HepG2 (cell line): ENCODE results near the gene USP10. TPM values are rescaled to one million over a fixed set of nuclear protein-coding genes. Genes with fewer than 3 reads are reported as not detected.
A peak's percentile ranks its signal among the peaks of the same experiment; 100 is the strongest.

Experiments used
- ATAC-seq: fragments of 200-7000 bp; cut with Tn5 transposase; 3 replicates; pipeline ENCODE4 v1.9.1; 2020; ENCODE audit warnings: mild to moderate bottlenecking, moderate library complexity
- BruUV-seq: library from RNA; stranded (reverse); fragments of 400-500 nt; replicated peaks from 2 replicates; lab custom pipeline; 2021; lab: Mats Ljungman, UMichigan
- CTCF ChIA-PET: fragments of 300-600 bp; formaldehyde crosslinking; extraction: SDS; loops from one replicate; lab custom pipeline; 2021; ENCODE audit warnings: low total read pairs, inconsistent platforms, low intra/inter-chr PET ratio; lab: Yijun Ruan, JAX
- POLR2A ChIA-PET: fragments of 350-600 bp; sonication (Branson Sonifier 250); formaldehyde crosslinking; loops from one replicate; lab custom pipeline; 2020; ENCODE audit warnings: antibody characterized with exemption, inconsistent platforms; lab: Yijun Ruan, JAX
- DNase-seq: peaks from one replicate; pipeline ENCODE4 v3.0.0-alpha.2; 2015; ENCODE audit warnings: low spot score
- FAIRE-seq: peaks from 3 replicates; lab custom pipeline; 2011; peaks lifted over from hg19 to GRCh38; lab: Jason Lieb, UNC
- H2AFZ ChIP-seq: one replicate; pipeline ENCODE4 v1.6.1; 2011; ENCODE audit warnings: low read length, inconsistent platforms
- H3K27ac ChIP-seq: fragments of 300-600 bp; 3 replicates; pipeline ENCODE4 v1.8.0; 2011; ENCODE audit warnings: mixed run types, mild to moderate bottlenecking, mixed read lengths, low read length, inconsistent platforms; ENCODE audit not compliant: insufficient read depth; ENCODE audit errors: extremely low read length
- H3K27me3 ChIP-seq, 2 experiments: fragments of 200-600 bp in 1 of 2; 2 replicates in 1 of 2; 3 replicates in 1 of 2; pipeline versions ENCODE4 v1.6.0 to v1.8.0; 2011; ENCODE audit warnings: low read length in 2 of 2, mild to moderate bottlenecking in 2 of 2, moderate library complexity in 2 of 2, inconsistent platforms in 1 of 2; ENCODE audit not compliant: insufficient read depth in 2 of 2, control insufficient read depth in 1 of 2
- H3K36me3 ChIP-seq, 2 experiments: fragments of 200-600 bp in 1 of 2; replicated peaks in 1 of 2; 2 replicates in 1 of 2; 3 replicates in 1 of 2; pipeline versions ENCODE4 v1.5.1 to v1.8.0; 2011; ENCODE audit warnings: low read length in 2 of 2, inconsistent platforms in 1 of 2; ENCODE audit not compliant: insufficient read depth in 2 of 2, control insufficient read depth in 1 of 2
- H3K4me1 ChIP-seq: 2 replicates; pipeline ENCODE4 v1.5.1; 2012; ENCODE audit warnings: low read length, inconsistent platforms; ENCODE audit not compliant: insufficient read depth
- H3K4me2 ChIP-seq: 2 replicates; pipeline ENCODE4 v1.6.0; 2011; ENCODE audit warnings: low read depth, low read length, inconsistent platforms
- H3K4me3 ChIP-seq, 3 experiments: fragments of 200-600 bp in 1 of 3; sonication (generic), shearing (Covaris generic) in 1 of 3; replicated peaks in 1 of 3; 2 replicates each; pipeline ENCODE4 v1.5.1; 2011 to 2016; ENCODE audit warnings: low read length in 3 of 3, inconsistent platforms in 2 of 3, low read depth in 2 of 3, mild to moderate bottlenecking in 2 of 3, control low read depth in 1 of 3, mixed read lengths in 1 of 3; ENCODE audit not compliant: insufficient read depth in 1 of 3
- H3K79me2 ChIP-seq: one replicate; pipeline ENCODE4 v1.6.1; 2011; ENCODE audit warnings: low read length, inconsistent platforms; ENCODE audit not compliant: insufficient read depth
- H3K9ac ChIP-seq: 2 replicates; pipeline ENCODE4 v1.6.0; 2011; ENCODE audit warnings: mild to moderate bottlenecking, low read depth, low read length, inconsistent platforms; ENCODE audit not compliant: insufficient read depth
- H3K9me3 ChIP-seq: 2 replicates; pipeline ENCODE4 v1.5.1; 2012; ENCODE audit warnings: mild to moderate bottlenecking, low read length
- H4K20me1 ChIP-seq: 2 replicates; pipeline ENCODE4 v1.6.0; 2011; ENCODE audit warnings: inconsistent platforms, mild to moderate bottlenecking, low read length, moderate library complexity; ENCODE audit not compliant: insufficient read depth
- DRAP1 ChIP-seq: IDR thresholded peaks from 2 replicates; pipeline ENCODE4 v1.6.1; 2016; ENCODE audit warnings: missing genetic modification reagents, missing compliant biosample characterization
- MXD1 ChIP-seq: sonication (generic); formaldehyde crosslinking; IDR thresholded peaks from 2 replicates; pipeline ENCODE4 v1.4.0; 2020; ENCODE audit warnings: mild to moderate bottlenecking, missing genetic modification reagents
- POLR2A ChIP-seq, 2 experiments: IDR thresholded peaks; 2 replicates each; pipeline ENCODE4 v1.6.1; 2011; ENCODE audit warnings: low read depth in 2 of 2, low read length in 2 of 2, mild to moderate bottlenecking in 1 of 2, moderate library complexity in 1 of 2; ENCODE audit not compliant: insufficient read depth in 1 of 2
- RAD21 ChIP-seq: fragments of 450-650 bp; formaldehyde crosslinking; IDR thresholded peaks from 2 replicates; pipeline ENCODE4 v1.5.0; 2020; ENCODE audit warnings: mild to moderate bottlenecking
- RBM22 ChIP-seq: fragments of 200-400 bp; formaldehyde crosslinking; optimal IDR thresholded peaks from 2 replicates; pipeline ENCODE3; 2017; ENCODE audit warnings: mild to moderate bottlenecking, low read length, moderate library complexity
- SATB2 ChIP-seq: sonication (generic); formaldehyde crosslinking; IDR thresholded peaks from 2 replicates; pipeline ENCODE4 v1.5.0; 2020; ENCODE audit warnings: missing genetic modification reagents
- SIN3B ChIP-seq: fragments of 150-350 bp; IDR thresholded peaks from 2 replicates; pipeline ENCODE4 v1.6.1; 2014; ENCODE audit warnings: low read length
- SSRP1 ChIP-seq: IDR thresholded peaks from 2 replicates; pipeline ENCODE4 v1.6.1; 2016; ENCODE audit warnings: control low read depth
- XRCC5 ChIP-seq: fragments of 200-400 bp; formaldehyde crosslinking; optimal IDR thresholded peaks from 2 replicates; pipeline ENCODE3; 2017; ENCODE audit warnings: mild to moderate bottlenecking, low read length
- ZNF12 ChIP-seq: sonication (generic); formaldehyde crosslinking; IDR thresholded peaks from 2 replicates; pipeline ENCODE4 v1.5.0; 2020; ENCODE audit warnings: missing genetic modification reagents
- ZNF549 ChIP-seq: sonication (generic); formaldehyde crosslinking; IDR thresholded peaks from 2 replicates; pipeline ENCODE4 v1.5.0; 2020; ENCODE audit warnings: missing genetic modification reagents
- ZNF605 ChIP-seq: sonication (generic); formaldehyde crosslinking; IDR thresholded peaks from 2 replicates; pipeline ENCODE4 v1.8.0; 2022; ENCODE audit warnings: mild to moderate bottlenecking, missing genetic modification reagents
- WGBS: methylation state at CpG from one replicate; pipeline ENCODE4 v1.1.6; 2017; ENCODE audit warnings: low lambda C conversion rate; 5-methylcytosine and 5-hydroxymethylcytosine counted together
- in situ Hi-C: cut with HindIII; loops from 2 replicates; pipeline ENCODE4 v1.10.0; 2017; ENCODE audit warnings: low pct_unique_long_range_greater_than_20kb; ENCODE audit not compliant: extremely low pct_ligation_motif_present
- intact Hi-C: fragments of 100-400 bp; cut with micrococcal nuclease; formaldehyde crosslinking; loops from one replicate; pipeline ENCODE4 v1.10.0; 2022; ENCODE audit not compliant: unreplicated experiment
- polyA plus RNA-seq, 8 experiments: library from polyadenylated mRNA; depleted of rRNA in 3 of 8; stranded (reverse) in 7 of 8; unstranded in 1 of 8; fragments of >200 nt; fragmentation: Illumina TruSeq in 4 of 8; extraction: Trizol in 4 of 8; gene quantifications; 2 replicates each; pipeline versions ENCODE4 v1.2.1 to v1.2.3, GENCODE V29; 2011 to 2016; ENCODE audit warnings: low read depth in 4 of 8, missing spikeins in 1 of 8, mixed read lengths in 1 of 8; ENCODE audit not compliant: insufficient read depth in 1 of 8
- total RNA-seq, 5 experiments: library from RNA; depleted of rRNA; stranded (reverse); fragments of >200 nt; fragmentation: Illumina TruSeq; extraction: Trizol; gene quantifications; 2 replicates each; pipeline ENCODE4 v1.2.3, GENCODE V29; 2016; ENCODE audit warnings: low read depth in 1 of 5
- TF ChIP-seq, protein P1 (sequence below): sonication (generic); formaldehyde crosslinking; IDR thresholded peaks from 2 replicates; pipeline ENCODE4 v1.4.0; 2020; ENCODE audit warnings: missing genetic modification reagents

The USP10 gene
- total and polyA plus RNA-seq, 2 of the 13 experiments (the other 11 are each of a cell fraction or from before 2014, with no cell fraction given), result 79.1 to 122 TPM

- no TSS peak for BruUV-seq
- ChIA-PET POLR2A (interaction anchor here (0.8 to 1.6 kb wide), 2 partner anchors 217 to 223 kb away, joined by 3 read pairs; no protein-coding TSS in a partner anchor), CTCF (interaction anchor here (1.1 to 3.5 kb wide), 5 partner anchors 16 to 216 kb away, joined by 4 to 28 read pairs (median 7); no protein-coding TSS in a partner anchor)
- H3K4me2 ChIP-seq, result no peak overlapping the region
- no peak overlapping the region for H3K9ac ChIP-seq
- H3K27me3 ChIP-seq, result no peaks in the 10 kb centered on the region
- H3K9me3 ChIP-seq, result no peaks in the 10 kb centered on the region
- in situ Hi-C loops, result no loop called here
- ATAC-seq (peak; percentile 49), FAIRE-seq (no peak), DNase-seq (no peak)
- TF ChIP-seq RBM22 (peak; percentile 80), POLR2A (IDR thresholded peaks at IDR 0.05; ENCODE audit: insufficient read depth in 1 of 2, low read depth in 2 of 2, low read length in 2 of 2) (no peak), SSRP1 (CRISPR knock-in tag) (0 out of 2 replicates have a peak, but pooled peaks have one; percentile 59)
- H3K27ac ChIP-seq, result no peak overlapping the region
- peaks cover 16% of the 10 kb centered on the region for H3K4me1 ChIP-seq
- H3K36me3 ChIP-seq, result peaks cover 16 to 42% of the 10 kb centered on the region in 2 experiments
- peaks cover 74% of the 10 kb centered on the region for H3K79me2 ChIP-seq
- H4K20me1 ChIP-seq, result peaks cover 65% of the 10 kb centered on the region
- 97% methylated on average over 14 of the region's 14 CpGs for WGBS
- no peak overlapping the region for H3K4me3 ChIP-seq
- no peak overlapping the region for H2AFZ ChIP-seq
- intact Hi-C loops, result loop anchor here (1.0 to 2.0 kb wide), 3 partner anchors 171 to 217 kb away; no protein-coding TSS in a partner anchor
Measured at GRCh38 chr16:84753412-84754326, 53.9 kb downstream of the USP10 start.

DNA sequence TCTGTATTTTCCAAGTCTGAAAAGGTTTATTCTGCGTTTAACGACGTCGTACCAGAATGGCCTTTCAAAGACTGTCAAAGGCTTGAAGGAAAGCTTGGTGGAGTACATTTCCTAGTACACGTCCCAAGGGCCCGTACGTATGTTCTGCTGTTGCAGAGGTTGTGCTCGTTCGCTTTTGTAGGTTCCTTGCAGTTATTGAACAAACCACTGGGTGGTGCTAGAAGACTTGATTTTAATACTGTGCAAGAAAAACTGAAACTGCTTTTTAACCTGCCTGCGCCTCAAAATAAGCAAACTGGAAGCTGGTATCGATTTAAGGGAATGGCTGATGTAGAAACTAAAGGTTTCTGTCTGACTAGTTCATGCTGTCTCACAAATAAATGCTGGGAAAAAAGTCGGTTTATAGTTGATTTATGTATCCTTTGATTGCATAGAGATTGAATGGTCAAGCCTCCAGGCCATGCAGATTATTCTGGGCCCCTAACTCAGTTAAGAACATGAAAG, 54.6 kb downstream of the USP10 start:
- DNase-seq (peak; percentile 83), ATAC-seq (peak; percentile 89), FAIRE-seq (peak; percentile 97)
- peaks cover 18 to 45% of the 10 kb centered on the region in 2 experiments for H3K36me3 ChIP-seq
- H3K27me3 ChIP-seq, result no peaks in the 10 kb centered on the region
- no peak overlapping the region for H3K4me3 ChIP-seq
- H3K4me1 ChIP-seq, result peaks cover 24% of the 10 kb centered on the region
- BruUV-seq, result no TSS peak
- in situ Hi-C loops, result no loop called here
- H2AFZ ChIP-seq, result no peak overlapping the region
- H3K4me2 ChIP-seq, result no peak overlapping the region
- no peak overlapping the region for H3K9ac ChIP-seq
- peaks cover 62% of the 10 kb centered on the region for H4K20me1 ChIP-seq
- H3K79me2 ChIP-seq, result peaks cover 74% of the 10 kb centered on the region
- 35% methylated on average over 12 of the region's 12 CpGs for WGBS
- no peaks in the 10 kb centered on the region for H3K9me3 ChIP-seq
- ChIA-PET POLR2A (interaction anchor here (1.6 kb wide), 1 partner anchor 216 kb away, joined by 3 read pairs; no protein-coding TSS in a partner anchor), CTCF (interaction anchor here (1.1 to 3.5 kb wide), 5 partner anchors 16 to 216 kb away, joined by 4 to 28 read pairs (median 7); no protein-coding TSS in a partner anchor)
- H3K27ac ChIP-seq, result no peak overlapping the region
- intact Hi-C loops, result loop anchor here (1.0 to 2.0 kb wide), 3 partner anchors 170 to 216 kb away; no protein-coding TSS in a partner anchor
- TF ChIP-seq XRCC5 (peak; percentile 17), MXD1 (CRISPR knock-in tag) (no peak), ZNF605 (CRISPR knock-in tag) (0 out of 2 replicates have a peak, but pooled peaks have one; percentile 7), RAD21 (CRISPR knock-in tag) (peak; percentile 79), SIN3B (0 out of 2 replicates have a peak, but pooled peaks have one; percentile 55), SATB2 (CRISPR knock-in tag) (no peak), ZNF549 (no peak), ZNF12 (CRISPR knock-in tag) (no peak), DRAP1 (CRISPR knock-in tag) (0 out of 2 replicates have a peak, but pooled peaks have one; percentile 20)
- TF ChIP-seq, protein P1, sequence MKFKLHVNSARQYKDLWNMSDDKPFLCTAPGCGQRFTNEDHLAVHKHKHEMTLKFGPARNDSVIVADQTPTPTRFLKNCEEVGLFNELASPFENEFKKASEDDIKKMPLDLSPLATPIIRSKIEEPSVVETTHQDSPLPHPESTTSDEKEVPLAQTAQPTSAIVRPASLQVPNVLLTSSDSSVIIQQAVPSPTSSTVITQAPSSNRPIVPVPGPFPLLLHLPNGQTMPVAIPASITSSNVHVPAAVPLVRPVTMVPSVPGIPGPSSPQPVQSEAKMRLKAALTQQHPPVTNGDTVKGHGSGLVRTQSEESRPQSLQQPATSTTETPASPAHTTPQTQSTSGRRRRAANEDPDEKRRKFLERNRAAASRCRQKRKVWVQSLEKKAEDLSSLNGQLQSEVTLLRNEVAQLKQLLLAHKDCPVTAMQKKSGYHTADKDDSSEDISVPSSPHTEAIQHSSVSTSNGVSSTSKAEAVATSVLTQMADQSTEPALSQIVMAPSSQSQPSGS (CRISPR knock-in tag), result 0 out of 2 replicates have a peak, but pooled peaks have one; percentile 30
